Smooth muscle cell of trachea (primary cell): ENCODE measurements around the gene RBM20. TPM values are rescaled to one million over a fixed set of nuclear protein-coding genes. Genes with fewer than 3 reads are reported as not detected.

Source experiments
- total RNA-seq: library from RNA; depleted of rRNA; stranded (reverse); fragments of >200 nt; gene quantifications from 2 replicates; pipeline ENCODE4 v1.2.1, GENCODE V29; 2014

The RBM20 gene
- total RNA-seq = not detected in 2 replicates

GRCh38 chr10:110643653-110644597 lies at the start of gene RBM20:
Gene RBM20, plus strand, starts transcription at chr10:110644336. Its CDS starts 119 bp downstream, at chr10:110644455.

GRCh38 chr10:110871298-110872084 lies 227.4 kb downstream of the RBM20 start, which contains the start of gene PDCD4:
Gene PDCD4, plus strand, starts transcription at chr10:110871928. Its CDS starts 4,100 bp downstream, at chr10:110876028.

Other genes starting within 250 kb of the RBM20 start
- gene DUSP5, start 146.4 kb upstream of the RBM20 start, total RNA-seq = 13.4 and 23.0 TPM in 2 replicates
- gene SMC3, start 76.6 kb upstream of the RBM20 start, total RNA-seq = 20.0 and 40.4 TPM in 2 replicates
- gene PDCD4, start 227.6 kb downstream of the RBM20 start, total RNA-seq = 74.6 and 94.7 TPM in 2 replicates